Duodenal mucosa (tissue), 2 donors: ENCODE data around the gene BARHL1.

Experiments used
- H3K27ac ChIP-seq: one replicate; pipeline ENCODE4 v1.7.0; 2013; ENCODE audit warnings: low read depth, low read length
- H3K27me3 ChIP-seq, 2 donors: one replicate each; pipeline ENCODE4 v1.7.0; 2013; ENCODE audit warnings: low read length in 2 of 2, control low read depth in 1 of 2; ENCODE audit not compliant: insufficient read depth in 2 of 2, control insufficient read depth in 1 of 2
- H3K36me3 ChIP-seq, 2 donors: one replicate each; pipeline ENCODE4 v1.7.0; 2013; ENCODE audit warnings: low read length in 2 of 2, control low read depth in 1 of 2; ENCODE audit not compliant: insufficient read depth in 2 of 2, control insufficient read depth in 1 of 2
- H3K4me1 ChIP-seq, 2 donors: one replicate each; pipeline ENCODE4 v1.7.0; 2013; ENCODE audit warnings: low read length in 2 of 2, control low read depth in 1 of 2; ENCODE audit not compliant: insufficient read depth in 2 of 2, control insufficient read depth in 1 of 2
- H3K4me3 ChIP-seq, 2 donors: one replicate each; pipeline ENCODE4 v1.7.0; 2013; ENCODE audit warnings: low read length in 2 of 2, low read depth in 1 of 2
- H3K9ac ChIP-seq, 2 donors: one replicate each; pipeline ENCODE4 v1.7.0; 2013; ENCODE audit warnings: low read length in 2 of 2, low read depth in 1 of 2
- H3K9me3 ChIP-seq, 2 donors: one replicate each; pipeline ENCODE4 v1.7.0; 2013; ENCODE audit warnings: low read length in 2 of 2, control low read depth in 1 of 2; ENCODE audit not compliant: control insufficient read depth in 1 of 2

BARHL1 gene

GRCh38 chr9:132572921-132573320, 9.5 kb upstream of the BARHL1 start:
- Histone ChIP-seq H3K9me3 (no peaks in the 10 kb centered on the region), H3K27me3 (peaks cover 20 to 21% of the 10 kb centered on the region in 2 donors), H3K4me3 (no peak overlapping the region), H3K4me1 (no peaks in the 10 kb centered on the region), H3K36me3 (no peaks in the 10 kb centered on the region), H3K27ac (no peak overlapping the region), H3K9ac (no peak overlapping the region)

GRCh38 chr9:132575005-132575609, 7.3 kb upstream of the BARHL1 start:
- Histone ChIP-seq H3K9ac (no peak overlapping the region), H3K9me3 (no peaks in the 10 kb centered on the region), H3K27ac (no peak overlapping the region), H3K36me3 (no peaks in the 10 kb centered on the region), H3K27me3 (peaks cover 41 to 43% of the 10 kb centered on the region in 2 donors), H3K4me1 (no peaks in the 10 kb centered on the region), H3K4me3 (no peak overlapping the region)

- Histone ChIP-seq H3K4me3 (no peak overlapping the region), H3K27ac (no peak overlapping the region), H3K9me3 (no peaks in the 10 kb centered on the region), H3K36me3 (no peaks in the 10 kb centered on the region), H3K4me1 (no peaks in the 10 kb centered on the region), H3K9ac (no peak overlapping the region), H3K27me3 (peaks cover 47 to 48% of the 10 kb centered on the region in 2 donors)
These were observed 6.6 kb upstream of the BARHL1 start for GRCh38 chr9:132575811-132576210.

- Histone ChIP-seq H3K36me3 (no peaks in the 10 kb centered on the region), H3K4me3 (no peak overlapping the region), H3K9me3 (no peaks in the 10 kb centered on the region), H3K27ac (no peak overlapping the region), H3K9ac (no peak overlapping the region), H3K4me1 (peaks cover 0 to 3% of the 10 kb centered on the region in 2 donors), H3K27me3 (peaks cover 57 to 58% of the 10 kb centered on the region in 2 donors)
These were observed 5.3 kb upstream of the BARHL1 start for GRCh38 chr9:132577119-132577518.

GRCh38 chr9:132578367-132578932, 4.0 kb upstream of the BARHL1 start:
- H3K9ac ChIP-seq, result no peak overlapping the region
- H3K4me3 ChIP-seq, result no peak overlapping the region
- peaks cover 65 to 67% of the 10 kb centered on the region in 2 donors for H3K27me3 ChIP-seq
- no peaks in the 10 kb centered on the region for H3K36me3 ChIP-seq
- H3K27ac ChIP-seq, result no peak overlapping the region
- H3K4me1 ChIP-seq, result peaks cover 0 to 3% of the 10 kb centered on the region in 2 donors
- H3K9me3 ChIP-seq, result no peaks in the 10 kb centered on the region

- H3K27ac ChIP-seq, result no peak overlapping the region
- H3K4me3 ChIP-seq, result no peak overlapping the region
- H3K36me3 ChIP-seq, result no peaks in the 10 kb centered on the region
- no peaks in the 10 kb centered on the region for H3K9me3 ChIP-seq
- no peak overlapping the region for H3K9ac ChIP-seq
- peaks cover 0 to 3% of the 10 kb centered on the region in 2 donors for H3K4me1 ChIP-seq
- H3K27me3 ChIP-seq, result peaks cover 73 to 74% of the 10 kb centered on the region in 2 donors
These were observed 3.0 kb upstream of the BARHL1 start for GRCh38 chr9:132579427-132579798.

- Histone ChIP-seq H3K9me3 (no peaks in the 10 kb centered on the region), H3K27me3 (peaks cover 87 to 89% of the 10 kb centered on the region in 2 donors), H3K4me1 (peaks cover 0 to 3% of the 10 kb centered on the region in 2 donors), H3K27ac (no peak overlapping the region), H3K4me3 (no peak overlapping the region), H3K9ac (no peak overlapping the region), H3K36me3 (no peaks in the 10 kb centered on the region)
These were observed 579 bp downstream of the BARHL1 start for GRCh38 chr9:132582786-132583583.

- Histone ChIP-seq H3K9me3 (no peaks in the 10 kb centered on the region), H3K36me3 (no peaks in the 10 kb centered on the region), H3K9ac (no peak overlapping the region), H3K4me1 (peaks cover 0 to 3% of the 10 kb centered on the region in 2 donors), H3K4me3 (no peak overlapping the region), H3K27me3 (peaks cover 87 to 90% of the 10 kb centered on the region in 2 donors), H3K27ac (no peak overlapping the region)
These were observed 1.3 kb downstream of the BARHL1 start for GRCh38 chr9:132583584-132584304.

GRCh38 chr9:132584601-132585560, 2.5 kb downstream of the BARHL1 start:
- no peaks in the 10 kb centered on the region for H3K36me3 ChIP-seq
- H3K27ac ChIP-seq, result no peak overlapping the region
- peaks cover 0 to 3% of the 10 kb centered on the region in 2 donors for H3K4me1 ChIP-seq
- H3K9ac ChIP-seq, result no peak overlapping the region
- H3K4me3 ChIP-seq, result no peak overlapping the region
- H3K27me3 ChIP-seq, result peaks cover 84 to 90% of the 10 kb centered on the region in 2 donors
- no peaks in the 10 kb centered on the region for H3K9me3 ChIP-seq
